ENCODE measurements around the gene ZNF367.

ZNF367 gene

DNA sequence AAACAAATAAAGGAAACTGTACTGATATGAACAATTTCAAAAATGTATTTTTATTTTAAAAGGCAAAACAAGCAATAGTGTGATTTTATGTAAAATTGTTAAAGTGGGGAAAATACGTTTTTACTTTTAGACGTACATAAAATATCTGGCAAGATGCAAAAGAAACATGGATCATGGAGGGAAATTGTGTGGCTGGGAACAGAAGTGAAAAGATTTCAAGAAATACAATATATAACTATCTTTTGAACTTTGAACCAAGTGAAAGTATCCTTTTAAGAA is 1.5 kb upstream of the ZNF367 start:
- Histone ChIP-seq H3K4me3 (ENCODE audit: low read length in 2 of 2) (peak overlapping the region; percentile 85), H3K27me3 (ENCODE audit: control insufficient read depth in 2 of 2, insufficient read depth in 2 of 2, low read length in 2 of 2) (no peaks in the 10 kb centered on the region), H3K27ac (ENCODE audit: low read depth in 2 of 2, low read length in 2 of 2) (peak overlapping the region; percentile 99 to 100), H3K4me1 (ENCODE audit: control insufficient read depth in 2 of 2, insufficient read depth in 2 of 2, low read length in 2 of 2) (peaks cover 11 to 23% of the 10 kb centered on the region in 2 donors), H3K36me3 (ENCODE audit: control insufficient read depth in 2 of 2, insufficient read depth in 2 of 2, low read length in 2 of 2) (no peaks in the 10 kb centered on the region), H3K9me3 (ENCODE audit: control insufficient read depth in 2 of 2, low read length in 2 of 2) (no peaks in the 10 kb centered on the region), H3K9ac (ENCODE audit: low read depth in 1 of 2, low read length in 2 of 2) (peak overlapping the region; percentile 38 to 94)

DNA sequence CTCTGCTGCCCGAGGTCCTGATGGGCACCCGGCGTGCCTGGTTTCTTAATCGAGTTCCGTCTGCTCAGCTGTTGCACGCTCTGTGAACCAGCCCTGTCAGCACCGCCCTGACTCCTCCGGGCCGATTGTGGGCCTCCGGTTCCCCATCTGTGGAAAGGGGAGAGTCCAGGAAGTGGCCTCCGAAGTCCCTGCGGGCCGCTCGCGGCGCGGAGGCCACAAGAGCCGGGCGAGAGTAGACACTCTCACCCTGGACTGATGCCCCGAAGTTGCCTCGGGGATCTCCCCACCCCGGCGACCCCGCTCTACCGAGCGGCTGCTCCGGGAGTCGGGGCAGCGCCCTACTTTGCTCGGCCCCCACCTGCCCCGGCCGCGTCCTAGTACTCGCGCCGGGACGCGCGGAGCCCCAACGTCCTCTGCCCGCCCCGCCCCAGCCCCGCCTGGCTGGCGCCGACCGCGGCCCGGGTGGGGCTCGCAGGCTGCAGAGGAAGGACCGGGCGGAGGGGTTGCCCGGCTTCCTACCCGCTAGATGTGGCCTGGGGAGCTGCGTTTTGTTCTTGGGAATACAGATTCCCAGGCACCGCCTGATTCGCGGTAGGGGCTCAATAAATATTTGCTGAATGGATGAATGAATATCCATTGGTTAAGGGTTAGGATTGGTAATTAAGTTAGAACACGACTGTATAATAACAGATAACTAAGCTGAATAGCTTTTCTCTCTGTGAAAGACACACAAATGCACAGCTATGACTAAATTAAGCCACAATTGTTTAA is 935 bp upstream of the ZNF367 start:
- Histone ChIP-seq H3K4me3 (ENCODE audit: low read length in 2 of 2) (peak overlapping the region; percentile 85), H3K36me3 (ENCODE audit: control insufficient read depth in 2 of 2, insufficient read depth in 2 of 2, low read length in 2 of 2) (no peaks in the 10 kb centered on the region), H3K4me1 (ENCODE audit: control insufficient read depth in 2 of 2, insufficient read depth in 2 of 2, low read length in 2 of 2) (peaks cover 15 to 25% of the 10 kb centered on the region in 2 donors), H3K27me3 (ENCODE audit: control insufficient read depth in 2 of 2, insufficient read depth in 2 of 2, low read length in 2 of 2) (no peaks in the 10 kb centered on the region), H3K27ac (ENCODE audit: low read depth in 2 of 2, low read length in 2 of 2) (peak overlapping the region; percentile 99 to 100), H3K9me3 (ENCODE audit: control insufficient read depth in 2 of 2, low read length in 2 of 2) (no peaks in the 10 kb centered on the region), H3K9ac (ENCODE audit: low read depth in 1 of 2, low read length in 2 of 2) (peak overlapping the region; percentile 93 to 94)

DNA sequence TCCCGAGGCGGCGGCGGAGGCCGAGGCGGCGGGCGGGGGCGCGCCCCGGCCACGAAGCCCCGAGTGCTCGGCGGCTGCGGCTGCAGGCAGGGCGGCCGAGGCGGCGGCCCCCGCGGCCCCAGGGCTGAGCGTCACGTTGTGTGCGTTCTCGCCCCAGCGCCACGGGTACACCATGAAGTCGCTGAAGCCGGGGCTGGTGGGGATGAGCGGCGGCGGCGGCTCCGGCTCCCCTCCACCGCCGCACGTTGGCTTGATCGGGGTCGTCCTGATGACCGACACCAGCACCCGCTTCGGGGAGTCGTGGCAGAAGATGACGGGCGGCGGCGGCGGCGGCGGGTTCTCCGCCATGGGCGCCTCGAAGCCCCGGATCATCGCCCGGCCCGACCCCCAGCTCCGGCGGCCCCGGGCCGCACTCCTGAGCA is 498 bp downstream of the ZNF367 start:
- peak overlapping the region; percentile 65 to 84 for H3K9ac ChIP-seq (ENCODE audit: low read depth in 1 of 2, low read length in 2 of 2)
- H3K27ac ChIP-seq (ENCODE audit: low read depth in 2 of 2, low read length in 2 of 2) = peak overlapping the region; percentile 99 to 100
- peak overlapping the region; percentile 78 to 85 for H3K4me3 ChIP-seq (ENCODE audit: low read length in 2 of 2)
- H3K4me1 ChIP-seq (ENCODE audit: control insufficient read depth in 2 of 2, insufficient read depth in 2 of 2, low read length in 2 of 2) = peaks cover 20 to 36% of the 10 kb centered on the region in 2 donors
- no peaks in the 10 kb centered on the region for H3K36me3 ChIP-seq (ENCODE audit: control insufficient read depth in 2 of 2, insufficient read depth in 2 of 2, low read length in 2 of 2)
- H3K9me3 ChIP-seq (ENCODE audit: control insufficient read depth in 2 of 2, low read length in 2 of 2) = no peaks in the 10 kb centered on the region
- no peaks in the 10 kb centered on the region for H3K27me3 ChIP-seq (ENCODE audit: control insufficient read depth in 2 of 2, insufficient read depth in 2 of 2, low read length in 2 of 2)

DNA sequence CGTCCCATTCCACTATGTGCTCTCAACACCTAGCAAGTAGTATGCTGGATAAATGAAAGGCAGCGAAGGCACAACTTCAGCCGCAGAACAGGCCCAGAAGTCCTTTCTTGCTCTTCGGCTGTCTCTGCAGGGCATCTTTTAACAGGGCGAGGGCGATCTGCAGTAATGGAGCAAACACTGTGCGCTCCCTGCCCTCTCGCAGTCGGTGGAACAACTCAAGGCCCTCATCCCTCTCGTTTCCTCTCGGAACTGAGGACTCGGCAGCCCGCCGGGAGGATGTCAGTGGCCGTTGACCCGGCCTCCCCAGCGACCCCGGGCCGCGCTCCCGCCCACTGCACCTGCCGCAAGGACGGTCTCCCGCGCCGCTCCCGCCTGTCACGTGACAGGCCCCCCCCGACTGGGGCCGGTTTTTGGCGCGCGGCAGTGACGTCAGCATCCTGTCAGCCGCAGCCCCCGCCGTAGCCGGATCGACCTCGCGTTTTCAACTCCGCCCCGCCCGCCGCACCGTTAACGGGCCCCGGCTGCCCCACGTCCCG is 1.1 kb downstream of the ZNF367 start:
- peaks cover 20 to 36% of the 10 kb centered on the region in 2 donors for H3K4me1 ChIP-seq (ENCODE audit: control insufficient read depth in 2 of 2, insufficient read depth in 2 of 2, low read length in 2 of 2)

DNA sequence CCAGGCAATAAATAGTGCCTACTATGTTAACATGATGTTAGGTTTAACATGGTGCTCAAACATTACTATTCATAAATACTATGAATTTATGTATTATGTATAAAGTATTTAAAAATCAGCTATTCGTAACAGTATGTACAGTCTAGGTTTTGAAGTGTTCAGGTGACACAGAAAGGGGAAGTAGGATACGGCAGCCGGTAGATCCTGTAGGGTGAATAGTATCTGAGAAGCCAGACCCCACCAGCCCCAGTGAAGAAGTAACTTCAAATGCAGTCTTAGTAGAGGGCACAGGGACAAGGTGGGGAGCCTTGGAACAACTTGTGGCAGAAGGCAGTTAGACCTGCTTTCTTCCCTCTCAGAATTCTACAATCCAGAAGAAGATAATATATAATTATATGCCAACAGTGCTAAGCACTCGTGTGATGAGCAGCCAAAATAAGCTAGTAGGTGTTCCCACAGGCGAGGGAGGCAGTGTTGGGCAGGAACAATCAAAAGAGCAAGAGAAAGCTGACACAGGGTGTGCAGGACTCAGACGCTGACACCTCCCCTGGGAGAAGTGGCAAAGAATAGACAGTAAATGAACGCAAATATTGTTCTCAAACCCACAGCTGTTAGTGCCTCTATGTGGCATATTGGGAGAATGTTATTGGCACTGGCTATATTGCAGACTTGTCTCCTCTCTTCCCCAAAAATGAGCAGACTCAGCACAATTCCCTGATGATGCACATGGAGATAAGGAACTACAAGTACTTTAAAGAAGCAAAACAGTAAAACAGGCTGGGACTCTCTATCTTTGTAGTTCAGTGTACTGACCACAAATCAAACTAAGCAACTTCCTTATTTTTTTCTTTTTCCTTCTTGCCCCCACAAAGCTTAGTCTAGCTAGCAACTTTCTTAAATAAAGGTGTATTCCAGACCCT is 4.6 kb downstream of the ZNF367 start:
- peak overlapping the region; percentile 30 to 65 for H3K9ac ChIP-seq (ENCODE audit: low read depth in 1 of 2, low read length in 2 of 2)
- H3K4me1 ChIP-seq (ENCODE audit: control insufficient read depth in 2 of 2, insufficient read depth in 2 of 2, low read length in 2 of 2) = peaks cover 15 to 21% of the 10 kb centered on the region in 2 donors
- peak overlapping the region; percentile 37 to 66 for H3K27ac ChIP-seq (ENCODE audit: low read depth in 2 of 2, low read length in 2 of 2)
- peak overlapping the region; percentile 50 to 54 for H3K4me3 ChIP-seq (ENCODE audit: low read length in 2 of 2)
- no peaks in the 10 kb centered on the region for H3K36me3 ChIP-seq (ENCODE audit: control insufficient read depth in 2 of 2, insufficient read depth in 2 of 2, low read length in 2 of 2)
- H3K9me3 ChIP-seq (ENCODE audit: control insufficient read depth in 2 of 2, low read length in 2 of 2) = no peaks in the 10 kb centered on the region
- no peaks in the 10 kb centered on the region for H3K27me3 ChIP-seq (ENCODE audit: control insufficient read depth in 2 of 2, insufficient read depth in 2 of 2, low read length in 2 of 2)

More for the DNA sequence above, 1.1 kb downstream of the ZNF367 start:
- Histone ChIP-seq H3K9me3 (ENCODE audit: control insufficient read depth in 2 of 2, low read length in 2 of 2) (no peaks in the 10 kb centered on the region), H3K36me3 (ENCODE audit: control insufficient read depth in 2 of 2, insufficient read depth in 2 of 2, low read length in 2 of 2) (no peaks in the 10 kb centered on the region), H3K27me3 (ENCODE audit: control insufficient read depth in 2 of 2, insufficient read depth in 2 of 2, low read length in 2 of 2) (no peaks in the 10 kb centered on the region), H3K9ac (ENCODE audit: low read depth in 1 of 2, low read length in 2 of 2) (peak overlapping the region; percentile 86), H3K4me3 (ENCODE audit: low read length in 2 of 2) (peak overlapping the region; percentile 85 to 96), H3K27ac (ENCODE audit: low read depth in 2 of 2, low read length in 2 of 2) (peak overlapping the region; percentile 95 to 99)

DNA sequence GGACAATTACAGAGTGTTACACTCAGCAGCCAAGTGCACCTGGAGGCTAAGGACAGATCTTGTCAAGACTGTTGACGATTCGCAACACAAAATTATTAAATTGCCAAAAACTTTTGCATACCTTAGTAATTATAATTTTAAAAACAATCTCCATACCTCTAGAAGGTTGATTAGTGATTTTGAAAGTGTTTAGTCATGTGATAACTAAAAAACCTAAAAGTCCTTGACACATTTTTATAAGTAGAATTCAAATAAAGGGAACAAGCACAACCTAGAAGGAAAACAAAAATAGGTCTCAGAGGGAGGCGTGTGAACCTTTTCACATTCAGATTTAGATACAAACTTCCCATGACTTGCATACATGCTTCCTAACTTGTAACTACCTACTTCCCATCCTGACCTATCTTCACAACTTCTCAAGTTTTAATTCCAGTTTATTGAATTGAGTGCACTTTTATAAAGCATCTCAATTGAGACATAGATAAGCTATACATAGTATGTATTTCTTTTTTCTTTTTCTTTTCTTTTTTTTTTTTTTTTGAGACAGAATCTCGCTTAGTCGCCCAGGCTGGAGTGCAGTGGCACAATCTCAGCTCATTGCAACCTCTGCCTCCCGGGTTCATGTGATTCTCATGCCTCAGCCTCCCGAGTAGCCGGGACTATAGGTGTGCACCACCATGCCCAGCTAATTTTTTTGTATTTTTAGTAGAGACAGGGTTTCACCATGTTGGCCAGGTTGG is 5.8 kb downstream of the ZNF367 start:
- Histone ChIP-seq H3K4me3 (ENCODE audit: low read length in 2 of 2) (no peak overlapping the region), H3K36me3 (ENCODE audit: control insufficient read depth in 2 of 2, insufficient read depth in 2 of 2, low read length in 2 of 2) (no peaks in the 10 kb centered on the region), H3K27ac (ENCODE audit: low read depth in 2 of 2, low read length in 2 of 2) (no peak overlapping the region), H3K27me3 (ENCODE audit: control insufficient read depth in 2 of 2, insufficient read depth in 2 of 2, low read length in 2 of 2) (no peaks in the 10 kb centered on the region), H3K4me1 (ENCODE audit: control insufficient read depth in 2 of 2, insufficient read depth in 2 of 2, low read length in 2 of 2) (peaks cover 15 to 21% of the 10 kb centered on the region in 2 donors), H3K9ac (ENCODE audit: low read depth in 1 of 2, low read length in 2 of 2) (no peak overlapping the region), H3K9me3 (ENCODE audit: control insufficient read depth in 2 of 2, low read length in 2 of 2) (no peaks in the 10 kb centered on the region)

DNA sequence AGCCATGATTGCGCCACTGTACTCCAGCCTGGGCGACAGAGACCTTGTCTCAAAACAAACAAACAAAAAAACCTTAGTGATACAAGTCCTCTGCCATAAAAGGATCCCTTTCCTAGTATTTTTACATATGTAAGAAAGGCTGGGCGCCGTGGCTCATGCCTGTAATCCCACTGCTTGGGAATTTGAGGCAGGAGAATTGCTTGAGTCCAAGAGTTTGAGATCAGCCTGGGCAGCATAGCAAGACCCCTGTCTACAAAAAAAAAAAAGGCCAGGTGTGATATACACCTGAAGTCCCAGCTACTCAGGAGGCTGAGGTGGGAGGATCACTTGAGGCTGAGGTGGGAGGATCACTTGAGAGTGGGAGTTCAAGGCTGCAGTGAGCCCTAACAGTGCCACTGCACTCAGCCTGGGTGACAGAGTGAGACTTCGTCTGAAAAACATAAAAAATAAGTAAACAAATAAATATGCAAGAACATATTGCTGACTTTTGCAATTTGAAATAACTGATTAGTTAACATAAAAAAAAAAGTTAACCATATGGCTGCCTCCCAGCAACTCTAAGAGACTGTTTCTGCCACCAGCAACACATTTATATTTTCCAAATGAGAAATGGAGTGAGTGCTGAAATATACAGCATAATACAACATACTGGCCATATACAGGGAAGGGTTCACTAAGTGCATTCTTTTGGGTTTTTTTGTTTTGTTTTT is 6.9 kb downstream of the ZNF367 start:
- no peak overlapping the region for H3K27ac ChIP-seq (ENCODE audit: low read depth in 2 of 2, low read length in 2 of 2)
- H3K36me3 ChIP-seq (ENCODE audit: control insufficient read depth in 2 of 2, insufficient read depth in 2 of 2, low read length in 2 of 2) = no peaks in the 10 kb centered on the region
- H3K9me3 ChIP-seq (ENCODE audit: control insufficient read depth in 2 of 2, low read length in 2 of 2) = no peaks in the 10 kb centered on the region
- H3K4me1 ChIP-seq (ENCODE audit: control insufficient read depth in 2 of 2, insufficient read depth in 2 of 2, low read length in 2 of 2) = peaks cover 10 to 13% of the 10 kb centered on the region in 2 donors
- H3K27me3 ChIP-seq (ENCODE audit: control insufficient read depth in 2 of 2, insufficient read depth in 2 of 2, low read length in 2 of 2) = no peaks in the 10 kb centered on the region
- no peak overlapping the region for H3K4me3 ChIP-seq (ENCODE audit: low read length in 2 of 2)
- no peak overlapping the region for H3K9ac ChIP-seq (ENCODE audit: low read depth in 1 of 2, low read length in 2 of 2)

DNA sequence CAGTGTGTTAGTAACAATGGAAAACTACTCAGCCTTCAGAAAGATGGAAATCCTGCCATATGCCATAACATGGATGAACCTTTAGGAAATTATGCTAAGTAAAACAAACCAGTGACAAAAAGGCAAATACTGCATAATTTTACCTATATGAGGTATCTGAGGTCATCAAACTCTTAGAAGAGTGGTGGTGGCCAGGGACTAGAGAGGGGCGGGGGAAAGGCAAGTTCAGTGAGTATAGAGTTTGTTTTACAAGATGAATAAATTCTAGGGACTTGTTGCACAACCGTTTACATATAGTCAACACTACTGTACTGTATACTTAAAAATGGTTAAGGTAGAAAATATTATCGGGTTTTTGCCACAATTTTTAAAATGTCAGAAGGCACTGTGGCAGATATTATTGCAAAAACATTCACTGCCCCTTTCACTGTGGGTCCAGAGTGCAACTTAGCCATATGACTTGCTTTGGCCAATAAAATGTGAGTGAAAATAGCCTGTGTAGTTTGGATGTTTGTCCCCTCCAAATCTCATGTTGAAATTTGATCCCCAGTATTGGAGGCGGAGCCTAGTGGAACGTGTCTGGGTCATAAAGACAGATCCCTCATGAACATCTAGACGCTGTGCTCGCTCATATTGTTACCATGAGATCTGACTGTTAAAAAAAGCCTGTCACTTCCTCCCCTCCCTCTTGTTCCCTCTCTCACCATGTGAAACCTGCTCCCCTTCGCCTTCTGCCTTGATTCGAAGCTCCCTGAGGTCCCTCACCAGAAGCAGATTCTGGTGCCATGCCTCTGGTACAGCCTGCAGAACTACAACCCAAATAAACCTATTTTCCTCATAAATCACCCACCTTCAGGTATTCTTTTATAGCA is 9.5 kb downstream of the ZNF367 start:
- H3K27ac ChIP-seq (ENCODE audit: low read depth in 2 of 2, low read length in 2 of 2) = no peak overlapping the region
- H3K27me3 ChIP-seq (ENCODE audit: control insufficient read depth in 2 of 2, insufficient read depth in 2 of 2, low read length in 2 of 2) = no peaks in the 10 kb centered on the region
- H3K9me3 ChIP-seq (ENCODE audit: control insufficient read depth in 2 of 2, low read length in 2 of 2) = no peaks in the 10 kb centered on the region
- peaks cover 1 to 6% of the 10 kb centered on the region in 2 donors for H3K4me1 ChIP-seq (ENCODE audit: control insufficient read depth in 2 of 2, insufficient read depth in 2 of 2, low read length in 2 of 2)
- H3K4me3 ChIP-seq (ENCODE audit: low read length in 2 of 2) = no peak overlapping the region
- no peaks in the 10 kb centered on the region for H3K36me3 ChIP-seq (ENCODE audit: control insufficient read depth in 2 of 2, insufficient read depth in 2 of 2, low read length in 2 of 2)
- no peak overlapping the region for H3K9ac ChIP-seq (ENCODE audit: low read depth in 1 of 2, low read length in 2 of 2)
